ENCODE measurements around the gene PTPN5.
A peak's percentile ranks its signal among the peaks of the same experiment; 100 is the strongest.

- peak; percentile 92 for TF ChIP-seq CTCF (conservative IDR thresholded peaks at IDR 0.05; ENCODE audit: low read length)
- TF ChIP-seq EZH2phosphoT487 (IDR thresholded peaks at IDR 0.05; ENCODE audit: borderline replicate concordance, low read depth, low read length): no peak
Measured at GRCh38 chr11:18802381-18803257, 11.0 kb upstream of the PTPN5 start.
